OCI-LY1 (cell line): Measurements from ENCODE around the gene WWOX.

Experiments used
- H2AFZ ChIP-seq: fragments of 200-600 bp; sonication (generic), shearing (Covaris generic); 2 replicates; pipeline ENCODE4 v1.6.0; 2014; ENCODE audit warnings: antibody characterized with exemption, mild to moderate bottlenecking, low read length
- H3F3A ChIP-seq: fragments of 200-600 bp; sonication (generic), shearing (Covaris generic); 2 replicates; pipeline ENCODE4 v1.6.0; 2014; ENCODE audit warnings: mild to moderate bottlenecking, antibody characterized with exemption, low read length, moderate library complexity; ENCODE audit not compliant: insufficient read depth
- H3K27ac ChIP-seq: fragments of 200-600 bp; sonication (generic); 2 replicates; pipeline ENCODE4 v1.5.1; 2014; ENCODE audit warnings: low read length, mixed run types, mild to moderate bottlenecking, low read depth; ENCODE audit not compliant: poor library complexity, severe bottlenecking
- H3K27me3 ChIP-seq: fragments of 200-600 bp; sonication (generic); 2 replicates; pipeline ENCODE4 v1.6.0; 2014; ENCODE audit warnings: antibody characterized with exemption, mild to moderate bottlenecking, low read length, moderate library complexity; ENCODE audit not compliant: insufficient read depth
- H3K36me3 ChIP-seq: fragments of 200-600 bp; sonication (generic); 2 replicates; pipeline ENCODE4 v1.6.1; 2014; ENCODE audit warnings: mild to moderate bottlenecking, antibody characterized with exemption, low read length, moderate library complexity, mixed read lengths; ENCODE audit not compliant: insufficient read depth
- H3K4me1 ChIP-seq: fragments of 200-600 bp; sonication (generic); 2 replicates; pipeline ENCODE4 v1.5.1; 2014; ENCODE audit warnings: mild to moderate bottlenecking, low read length, moderate library complexity; ENCODE audit not compliant: insufficient read depth, severe bottlenecking
- H3K4me2 ChIP-seq: fragments of 200-600 bp; sonication (generic), shearing (Covaris generic); 2 replicates; pipeline ENCODE4 v1.6.1; 2014; ENCODE audit warnings: low read length
- H3K4me3 ChIP-seq: fragments of 200-600 bp; sonication (generic); 2 replicates; pipeline ENCODE4 v1.5.1; 2014; ENCODE audit warnings: low read length, low read depth, mild to moderate bottlenecking, mixed read lengths; ENCODE audit not compliant: poor library complexity, severe bottlenecking
- H3K79me2 ChIP-seq: fragments of 200-600 bp; shearing (Covaris generic); 2 replicates; pipeline ENCODE4 v1.6.1; 2016; ENCODE audit warnings: mixed run types, low read length, mixed read lengths; ENCODE audit not compliant: insufficient read depth
- H3K9ac ChIP-seq: fragments of 200-600 bp; sonication (generic), shearing (Covaris generic); 2 replicates; pipeline ENCODE4 v1.6.1; 2014; ENCODE audit warnings: mild to moderate bottlenecking, low read length, mixed read lengths
- H3K9me2 ChIP-seq: fragments of 200-600 bp; sonication (generic), shearing (Covaris generic); 2 replicates; pipeline ENCODE4 v1.6.1; 2014; ENCODE audit warnings: low read depth, mild to moderate bottlenecking, low read length, mixed read lengths
- H3K9me3 ChIP-seq: fragments of 200-600 bp; shearing (Covaris generic); 2 replicates; pipeline ENCODE4 v1.6.1; 2014; ENCODE audit warnings: low read length, mixed read lengths
- H4K20me1 ChIP-seq: fragments of 200-600 bp; sonication (generic), shearing (Covaris generic); 2 replicates; pipeline ENCODE4 v1.6.0; 2016; ENCODE audit warnings: mild to moderate bottlenecking, low read length; ENCODE audit not compliant: insufficient read depth
- CTCF ChIP-seq: fragments of 200-600 bp; sonication (generic), shearing (Covaris generic); IDR thresholded peaks from 2 replicates; pipeline ENCODE4 v1.5.1; 2017; ENCODE audit warnings: mild to moderate bottlenecking, antibody characterized with exemption, low read length, moderate library complexity, mixed read lengths
- EZH2 ChIP-seq: fragments of 200-600 bp; sonication (generic), shearing (Covaris generic); IDR thresholded peaks from 2 replicates; pipeline ENCODE4 v1.8.0; 2017; ENCODE audit warnings: borderline replicate concordance, mixed run types, mild to moderate bottlenecking, antibody characterized with exemption, low read length, moderate library complexity, mixed read lengths

Gene WWOX

GRCh38 chr16:78903843-78904242 lies 804.4 kb downstream of the WWOX start:
- H3K9me2 ChIP-seq = no peaks in the 10 kb centered on the region
- no peaks in the 10 kb centered on the region for H3K9me3 ChIP-seq
- no peaks in the 10 kb centered on the region for H3K36me3 ChIP-seq
- no peaks in the 10 kb centered on the region for H3K79me2 ChIP-seq
- no peaks in the 10 kb centered on the region for H3F3A ChIP-seq
- H3K27me3 ChIP-seq = no peaks in the 10 kb centered on the region
- TF ChIP-seq EZH2 = no peak
- no peak for TF ChIP-seq CTCF
- H2AFZ ChIP-seq = no peak overlapping the region
- no peak overlapping the region for H3K9ac ChIP-seq
- no peak overlapping the region for H3K27ac ChIP-seq
- no peaks in the 10 kb centered on the region for H3K4me1 ChIP-seq
- no peak overlapping the region for H3K4me2 ChIP-seq
- no peaks in the 10 kb centered on the region for H4K20me1 ChIP-seq
- H3K4me3 ChIP-seq = no peak overlapping the region

GRCh38 chr16:78906135-78906534 lies 806.7 kb downstream of the WWOX start:
- Histone ChIP-seq H3K4me3 (no peak overlapping the region), H3K4me2 (no peak overlapping the region), H3K4me1 (no peaks in the 10 kb centered on the region), H3K27ac (no peak overlapping the region), H3K9me3 (no peaks in the 10 kb centered on the region), H3F3A (no peaks in the 10 kb centered on the region), H3K79me2 (no peaks in the 10 kb centered on the region), H3K9ac (no peak overlapping the region), H3K36me3 (no peaks in the 10 kb centered on the region), H2AFZ (no peak overlapping the region), H4K20me1 (no peaks in the 10 kb centered on the region), H3K9me2 (no peaks in the 10 kb centered on the region), H3K27me3 (no peaks in the 10 kb centered on the region)
- TF ChIP-seq CTCF = no peak
- TF ChIP-seq EZH2 = no peak

GRCh38 chr16:78909226-78909625 lies 809.8 kb downstream of the WWOX start:
- no peak overlapping the region for H3K4me3 ChIP-seq
- TF ChIP-seq CTCF (no peak), EZH2 (no peak)
- no peaks in the 10 kb centered on the region for H3K4me1 ChIP-seq
- H3K27me3 ChIP-seq = no peaks in the 10 kb centered on the region
- no peak overlapping the region for H2AFZ ChIP-seq
- no peaks in the 10 kb centered on the region for H3K9me2 ChIP-seq
- no peak overlapping the region for H3K4me2 ChIP-seq
- H3K79me2 ChIP-seq = no peaks in the 10 kb centered on the region
- H4K20me1 ChIP-seq = no peaks in the 10 kb centered on the region
- H3F3A ChIP-seq = no peaks in the 10 kb centered on the region
- H3K9me3 ChIP-seq = no peaks in the 10 kb centered on the region
- no peak overlapping the region for H3K9ac ChIP-seq
- no peaks in the 10 kb centered on the region for H3K36me3 ChIP-seq
- no peak overlapping the region for H3K27ac ChIP-seq
